K562 (cell line): Measurements from ENCODE around the gene SORT1. TPM values are rescaled to one million over a fixed set of nuclear protein-coding genes. Genes with fewer than 3 reads are reported as not detected.

ENCODE experiments used
- ARID1B ChIP-seq: fragments of 450-650 bp; IDR thresholded peaks from 2 replicates; pipeline ENCODE4 v1.6.1; 2016; ENCODE audit warnings: antibody characterized with exemption, mild to moderate bottlenecking, inconsistent platforms
- ARID3B ChIP-seq: fragments of 250-450 bp; sonication (Bioruptor Pico); IDR thresholded peaks from 2 replicates; pipeline ENCODE4 v1.4.0; 2020; ENCODE audit warnings: borderline replicate concordance
- CTCFL ChIP-seq: IDR thresholded peaks from 2 replicates; pipeline ENCODE4 v1.6.1; 2011; ENCODE audit warnings: borderline replicate concordance, low read depth, mild to moderate bottlenecking, moderate library complexity, low read length; ENCODE audit not compliant: insufficient read depth, poor library complexity, severe bottlenecking
- CUX1 ChIP-seq: fragments of 200-800 bp; sonication (Bioruptor generic); IDR thresholded peaks from 2 replicates; pipeline ENCODE4 v1.6.1; 2016; ENCODE audit warnings: missing genetic modification characterization, missing compliant biosample characterization
- CXXC5 ChIP-seq: fragments of 250-450 bp; sonication (Bioruptor Pico); IDR thresholded peaks from 2 replicates; pipeline ENCODE4 v1.8.0; 2022; ENCODE audit warnings: inconsistent platforms, mild to moderate bottlenecking, moderate library complexity
- EP300 ChIP-seq: IDR thresholded peaks from 2 replicates; pipeline ENCODE4 v1.6.1; 2012; ENCODE audit warnings: low read length, improper control_type of control experiment
- GTF3C2 ChIP-seq: IDR thresholded peaks from 3 replicates; pipeline ENCODE4 v1.6.1; 2011; ENCODE audit warnings: borderline replicate concordance, mild to moderate bottlenecking, moderate library complexity; ENCODE audit not compliant: insufficient read length; ENCODE audit errors: extremely low read depth
- HOXB6 ChIP-seq: fragments of 250-450 bp; sonication (Bioruptor Pico); IDR thresholded peaks from 2 replicates; pipeline ENCODE4 v1.5.1; 2022; ENCODE audit warnings: mild to moderate bottlenecking, borderline replicate concordance
- KAT8 ChIP-seq: fragments of 450-650 bp; IDR thresholded peaks from 2 replicates; pipeline ENCODE4 v1.6.1; 2016; ENCODE audit warnings: low read depth, mild to moderate bottlenecking
- KLF6 ChIP-seq: fragments of 250-450 bp; sonication (Bioruptor Pico); IDR thresholded peaks from 2 replicates; pipeline ENCODE4 v1.4.0; 2020; ENCODE audit warnings: mild to moderate bottlenecking, moderate library complexity, borderline replicate concordance
- NRF1 ChIP-seq, 2 experiments: fragments of 450-650 bp; IDR thresholded peaks in 1 of 2; conservative IDR thresholded peaks in 1 of 2; 2 replicates each; pipeline ENCODE4 v1.6.1; 2014; ENCODE audit warnings: mild to moderate bottlenecking in 2 of 2
- ZNF212 ChIP-seq: fragments of 450-650 bp; formaldehyde crosslinking; IDR thresholded peaks from 2 replicates; pipeline ENCODE4 v1.4.0; 2020; ENCODE audit warnings: mild to moderate bottlenecking
- ZNF232 ChIP-seq: sonication (generic); formaldehyde crosslinking; IDR thresholded peaks from 2 replicates; pipeline ENCODE4 v1.8.0; 2022; ENCODE audit warnings: mild to moderate bottlenecking, missing genetic modification reagents
- ZNF780A ChIP-seq: fragments of 250-450 bp; sonication (Bioruptor Pico); IDR thresholded peaks from 2 replicates; pipeline ENCODE4 v1.5.0; 2021; ENCODE audit warnings: mild to moderate bottlenecking
- polyA plus RNA-seq, 8 experiments: library from polyadenylated mRNA; depleted of rRNA in 4 of 8; stranded (reverse) in 5 of 8; unstranded in 3 of 8; fragments of >200 nt; fragmentation: Nextera tagmentation in 2 of 8; fragmentation: Illumina TruSeq in 1 of 8; extraction: Ambion mirVana in 2 of 8; extraction: Trizol in 1 of 8; gene quantifications; 2 replicates each; pipeline versions ENCODE4 v1.2.1 to v1.2.3, GENCODE V29; 2011 to 2014; ENCODE audit warnings: inconsistent platforms in 1 of 8, missing spikeins in 1 of 8
- total RNA-seq, 7 experiments: library from RNA; depleted of rRNA in 6 of 7; stranded (reverse); fragments of >200 nt in 6 of 7; fragmentation: Illumina TruSeq in 2 of 7; extraction: Trizol in 2 of 7; gene quantifications; 2 replicates each; pipeline versions ENCODE4 v1.2.1 to v1.2.3, GENCODE V29; 2011 to 2021; ENCODE audit warnings: low replicate concordance in 1 of 7

SORT1 gene
- total and polyA plus RNA-seq, 9 of the 15 experiments (the other 6 are each of a cell fraction or from before 2014, with no cell fraction given) = 27.4 to 112 (median 65.0) TPM

- TF ChIP-seq GTF3C2 (no peak), CTCFL (no peak), HOXB6 (CRISPR knock-in tag) (no peak), NRF1 (conservative IDR thresholded peaks at IDR 0.05 in 1 of 2, IDR thresholded peaks at IDR 0.05 in 1 of 2) (peak; percentile 36 to 49; a peak in 3 of 4 replicates), ZNF780A (CRISPR knock-in tag) (no peak), ARID3B (CRISPR knock-in tag) (no peak), KLF6 (CRISPR knock-in tag) (no peak), EP300 (peak; percentile 61), ZNF212 (CRISPR knock-in tag) (no peak), ARID1B (peak; percentile 38; the same call in 1 of the 2 replicates), CUX1 (no peak), CXXC5 (CRISPR knock-in tag) (0 out of 2 replicates have a peak, but pooled peaks have one; percentile 26), KAT8 (no peak), ZNF232 (CRISPR knock-in tag) (no peak)
These were observed 4.7 kb downstream of the SORT1 start (continued) for GRCh38 chr1:109392788-109393616.
